Measurements from ENCODE around the gene DECR2.
"Not testable (repeated sequence)": the region's sequence is repeated elsewhere in the genome, so short reads cannot be mapped to it uniquely, and the experiment has no call there.

DECR2 gene

DNA sequence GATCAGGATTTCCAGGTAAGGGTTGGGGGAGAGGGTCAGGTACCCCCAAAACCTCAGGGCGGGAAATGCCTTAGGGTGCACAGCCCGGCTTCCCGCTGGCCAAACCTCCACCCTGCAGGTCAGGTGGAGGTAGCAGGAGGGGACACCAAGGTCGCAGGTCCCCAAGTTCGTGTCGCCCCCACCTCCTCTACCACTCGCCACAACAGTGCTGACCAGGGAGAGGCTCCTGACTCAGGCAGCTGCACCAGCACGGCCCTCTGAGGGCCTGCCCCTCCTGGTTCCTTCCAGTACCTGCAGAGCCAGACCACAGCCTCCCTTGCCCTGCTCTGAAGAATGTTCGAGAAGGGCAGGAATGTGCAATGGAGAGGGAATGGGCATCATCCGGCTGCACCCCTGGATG lies 35.2 kb upstream of the DECR2 start:
- no peak for DNase-seq (ENCODE audit: low spot score)

DNA sequence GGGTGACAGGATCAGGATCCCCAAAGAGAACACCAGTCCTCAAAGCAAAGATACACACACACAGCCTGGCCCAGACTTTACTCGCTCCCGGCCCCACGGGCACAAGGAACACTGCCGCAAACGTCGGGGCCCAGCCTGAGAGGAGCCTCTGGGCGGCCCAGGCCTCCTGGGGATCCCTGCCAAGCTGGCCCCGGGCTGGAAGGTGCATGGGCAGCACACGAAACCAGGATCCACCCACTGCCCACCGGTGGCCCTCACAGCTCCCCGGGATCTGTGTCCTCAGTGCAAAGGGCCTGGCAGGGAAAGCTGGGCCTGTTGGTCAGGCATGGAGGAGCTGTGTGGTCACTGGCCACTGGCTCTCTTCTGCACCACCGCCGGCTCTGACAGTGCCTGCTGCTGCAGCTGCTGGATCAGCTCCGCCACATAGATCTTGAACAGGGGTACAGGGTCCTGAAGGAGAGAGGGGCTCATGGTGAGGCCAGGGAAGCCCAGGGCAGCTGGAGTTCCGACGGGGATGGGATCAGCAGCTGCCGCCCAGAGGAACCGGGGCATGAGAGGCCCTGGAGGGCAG lies 34.3 kb upstream of the DECR2 start:
- DNase-seq (ENCODE audit: low spot score) = no peak

DNA sequence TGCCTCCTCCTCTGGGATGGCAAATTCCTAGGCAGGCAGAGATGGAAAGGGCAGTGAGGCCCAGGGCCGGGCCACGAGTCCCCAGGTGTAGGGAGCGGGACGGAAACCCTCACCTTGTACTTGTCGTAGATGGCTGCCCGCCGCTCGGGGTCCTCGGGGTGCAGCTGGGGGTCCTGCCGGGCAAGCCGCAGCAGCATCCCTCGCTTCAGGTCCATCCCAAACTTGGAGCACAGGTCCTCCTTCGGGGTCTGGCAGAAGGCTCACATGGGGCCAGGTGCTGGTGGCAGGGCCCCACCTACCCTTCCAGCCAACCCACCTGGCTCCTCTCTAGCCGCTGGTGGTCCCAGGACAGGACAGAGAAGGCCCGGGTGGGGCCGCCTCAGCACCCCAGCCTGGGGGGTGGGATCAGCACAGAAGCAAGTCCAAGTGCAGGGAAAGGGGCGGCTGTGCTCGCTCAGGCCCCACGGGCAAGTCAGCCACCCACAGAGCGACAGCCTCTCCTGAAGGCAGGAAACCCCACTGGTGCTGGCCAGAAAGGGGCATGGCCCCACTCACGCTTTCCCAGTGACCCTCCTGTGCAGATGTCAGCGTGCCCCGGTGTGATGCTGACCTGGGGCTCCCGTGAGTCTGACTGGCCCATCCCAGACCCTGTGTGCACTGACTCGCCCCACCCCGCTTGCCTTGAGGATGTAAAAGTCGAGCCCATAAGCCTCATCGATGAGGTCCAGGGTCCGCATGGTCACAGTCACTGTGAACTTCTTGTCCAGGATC lies 33.1 kb upstream of the DECR2 start:
- DNase-seq (ENCODE audit: low spot score) = no peak

DNA sequence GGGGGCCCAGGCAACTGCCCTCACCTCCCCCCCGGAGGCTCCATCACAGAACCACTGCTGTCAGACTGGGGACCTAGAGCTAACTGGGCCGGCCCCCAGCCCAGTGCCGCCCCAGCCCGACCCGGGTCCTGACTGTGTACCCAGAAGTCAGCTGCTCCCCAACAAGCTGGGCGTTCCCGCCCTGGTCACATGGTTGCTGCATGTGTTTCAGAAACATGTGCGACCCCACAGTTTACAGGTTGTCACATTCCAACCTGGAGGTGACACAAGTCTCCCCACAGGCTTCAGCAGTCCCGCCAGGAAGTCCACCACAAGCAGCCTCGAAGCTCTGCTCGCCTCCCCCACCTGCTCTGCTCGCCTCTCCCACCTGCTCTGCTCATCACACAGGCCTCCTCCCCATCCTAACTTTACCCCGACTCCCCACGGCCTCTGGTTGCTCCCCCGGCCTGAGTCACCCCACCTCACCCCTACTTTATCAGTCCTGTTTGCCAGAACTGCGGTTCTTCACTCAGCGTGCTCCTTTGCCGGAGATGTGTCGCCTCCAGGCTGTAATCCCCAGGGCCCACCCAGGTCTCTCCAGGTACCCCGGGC lies 32.3 kb upstream of the DECR2 start:
- no peak for DNase-seq (ENCODE audit: low spot score)

DNA sequence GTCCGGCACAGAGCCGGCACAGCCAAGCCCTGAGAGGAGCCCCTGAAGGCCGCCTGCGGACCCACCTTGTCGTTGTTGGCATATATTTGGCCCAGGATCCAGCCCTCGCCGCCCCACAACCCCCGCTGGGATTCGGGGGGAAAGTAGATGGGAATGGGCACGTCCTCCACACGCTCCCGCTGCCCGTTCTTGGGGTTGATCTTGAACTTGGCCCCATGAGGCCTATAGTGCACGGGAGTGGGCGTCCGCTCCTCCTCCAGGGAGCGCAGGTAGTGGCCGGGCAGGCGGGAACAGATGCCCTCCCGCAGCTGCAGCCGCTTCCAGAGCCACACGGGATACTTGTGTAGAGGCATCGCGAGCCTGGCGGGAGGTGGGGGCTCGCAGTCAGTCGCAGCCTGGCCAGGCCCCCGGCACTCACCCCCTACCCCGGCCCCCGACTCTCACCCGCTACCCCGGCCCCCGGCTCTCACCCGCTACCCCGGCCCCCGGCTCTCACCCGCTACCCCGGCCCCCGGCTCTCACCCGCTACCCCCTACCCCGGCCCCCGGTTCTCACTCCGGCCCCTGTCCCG lies 31.7 kb upstream of the DECR2 start:
- DNase-seq (ENCODE audit: low spot score) = no peak

DNA sequence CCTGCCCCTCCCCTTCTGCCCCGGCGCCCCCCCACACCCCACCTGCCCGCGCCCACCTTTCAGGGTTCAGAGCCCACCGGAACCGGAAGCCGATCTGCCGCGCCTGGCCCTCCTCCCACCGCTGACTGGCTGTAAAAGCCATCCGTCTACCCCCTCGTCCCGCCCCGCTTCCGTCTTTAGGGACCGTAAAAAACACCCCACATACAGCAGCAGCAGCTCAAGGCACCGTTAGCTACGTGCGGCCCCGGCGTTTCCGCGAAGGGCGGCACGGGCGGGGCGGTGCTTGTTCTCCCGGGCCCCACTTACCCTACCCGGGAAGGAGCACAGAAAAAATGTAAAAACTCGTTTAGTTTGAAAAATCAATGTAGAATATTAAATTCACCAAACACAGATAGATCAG lies 31.2 kb upstream of the DECR2 start, which contains the start of gene MRPL28:
Gene MRPL28, minus strand, starts transcription at position 96 of the 400 bp plus-strand sequence. CDS start 320 bp downstream, outside the sequence.
- peak; percentile 96 for DNase-seq (ENCODE audit: low spot score)

DNA sequence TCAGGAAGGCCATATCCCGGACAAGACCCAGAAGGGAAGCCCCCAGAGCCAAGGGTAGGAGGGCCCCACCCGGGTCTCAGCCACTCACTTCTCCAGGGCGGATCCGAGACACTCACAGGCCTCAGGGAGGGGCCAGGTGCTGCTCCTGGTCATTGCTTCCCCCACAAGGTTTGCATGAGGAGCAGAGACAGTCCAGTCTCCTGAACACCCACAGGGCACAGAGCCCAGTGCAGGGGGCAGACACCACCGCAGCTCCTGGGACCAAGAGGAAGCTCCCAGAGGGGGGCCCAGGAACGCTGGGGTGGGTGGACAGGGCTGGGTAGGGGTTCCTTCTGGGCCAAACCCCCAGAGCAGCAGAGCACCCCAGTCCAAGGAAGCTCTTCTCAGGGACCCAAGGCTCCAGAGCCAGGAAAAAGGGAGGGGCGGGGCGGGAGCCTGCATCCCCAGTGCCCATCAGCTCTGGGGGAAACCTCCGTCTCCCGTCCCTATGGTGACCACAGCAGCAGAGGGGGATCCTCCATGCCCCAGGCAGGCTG lies 30.6 kb upstream of the DECR2 start:
- DNase-seq (ENCODE audit: low spot score) = no peak

DNA sequence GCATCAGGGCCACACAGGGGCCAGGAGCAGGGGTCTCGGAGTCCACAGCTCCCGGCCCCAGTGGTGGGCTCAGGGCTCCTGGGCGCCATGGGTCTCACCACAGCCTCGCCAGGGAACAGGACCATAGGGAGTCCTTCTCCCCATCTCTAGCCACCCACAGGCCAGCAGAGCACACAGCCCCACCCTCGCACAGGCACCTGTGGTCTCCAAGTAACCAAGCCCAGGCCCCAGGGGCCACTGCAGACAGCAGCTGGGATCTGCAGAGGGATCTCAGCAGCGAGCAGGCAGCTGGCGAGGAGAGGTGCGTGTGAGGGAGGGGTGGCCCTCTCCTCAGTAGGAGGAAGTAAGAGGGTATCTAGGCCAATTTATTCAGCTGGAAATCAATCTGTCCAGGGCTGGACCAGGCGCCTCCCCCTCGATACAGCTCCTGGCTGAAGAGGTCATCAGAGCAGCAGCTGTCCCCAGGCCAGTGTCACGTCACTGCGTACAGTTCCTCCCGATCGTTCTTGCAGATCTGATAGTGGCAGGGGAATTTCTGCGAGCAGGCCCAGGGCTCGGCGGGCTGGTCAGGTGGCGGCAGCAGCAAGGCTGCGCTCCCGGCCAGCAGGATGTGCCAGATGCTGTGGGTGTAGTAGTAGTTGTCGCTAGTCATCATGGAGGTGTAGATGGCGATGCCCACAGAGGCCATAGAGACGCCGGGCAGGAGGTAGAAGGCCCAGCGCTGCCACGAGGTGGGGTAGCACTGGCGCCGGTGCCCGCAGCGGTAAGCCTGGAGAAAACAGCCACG lies 30.0 kb upstream of the DECR2 start:
- DNase-seq (ENCODE audit: low spot score) = no peak

DNA sequence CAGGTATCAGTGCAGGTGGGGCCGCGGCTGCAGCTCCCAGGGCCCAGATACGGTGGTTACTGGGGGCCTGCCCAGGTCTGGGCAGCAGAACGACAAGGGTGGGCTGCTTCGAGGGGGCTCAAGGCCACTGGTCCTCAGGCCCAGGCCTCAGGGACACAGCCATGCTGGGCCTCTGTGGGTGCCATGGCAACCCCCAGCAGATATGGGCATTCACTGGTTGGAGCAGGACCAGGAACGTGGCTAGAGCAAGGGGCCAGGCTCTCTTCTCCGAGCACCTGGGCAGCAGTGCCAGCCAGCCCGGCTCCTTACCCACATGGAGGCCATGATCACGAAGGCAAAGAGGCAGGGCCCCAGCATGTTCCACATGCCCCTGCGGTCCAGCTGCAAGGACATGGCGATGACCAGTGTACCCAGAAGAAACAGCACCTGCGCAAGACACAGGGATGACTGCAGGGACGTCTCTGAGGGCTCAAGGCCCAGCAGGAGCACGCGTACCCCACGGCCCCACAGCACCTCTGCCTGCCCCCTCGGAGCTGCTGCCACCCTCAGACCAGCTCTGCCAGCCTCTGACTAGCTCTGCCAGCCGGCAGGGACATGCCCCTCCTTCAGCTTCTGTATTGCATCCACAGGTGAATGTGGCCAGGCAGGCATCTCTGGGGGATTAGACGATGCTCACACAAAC lies 29.2 kb upstream of the DECR2 start:
- no peak for DNase-seq (ENCODE audit: low spot score)

DNA sequence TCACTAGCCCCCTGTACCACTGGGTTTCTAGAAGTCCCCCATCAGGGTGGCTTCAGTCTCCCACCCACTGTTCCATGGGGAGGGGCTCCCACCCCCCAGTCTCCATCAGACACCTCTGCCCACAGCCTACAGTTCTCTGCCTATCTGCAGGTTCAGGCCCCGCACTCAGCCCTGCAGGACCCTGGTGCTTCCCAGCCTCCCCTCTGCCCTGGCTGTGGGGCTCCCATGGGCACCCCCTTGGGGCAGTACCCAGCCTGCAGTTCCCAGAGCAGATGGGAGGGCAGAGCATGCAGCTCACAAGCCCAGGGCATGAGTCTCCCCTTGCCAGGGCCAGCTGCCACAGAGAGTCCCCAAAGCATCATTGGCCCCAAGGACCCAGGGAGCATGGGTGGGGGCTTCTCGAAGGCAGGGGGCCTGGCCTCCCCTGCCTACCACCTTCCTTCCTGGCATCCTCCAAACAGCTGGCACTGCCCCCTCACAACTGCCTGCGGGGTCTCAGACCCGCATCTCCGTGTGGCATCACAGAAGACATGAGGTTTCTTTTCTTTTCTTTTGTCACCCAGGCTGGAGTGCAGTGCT lies 28.6 kb upstream of the DECR2 start:
- DNase-seq (ENCODE audit: low spot score) = no peak

DNA sequence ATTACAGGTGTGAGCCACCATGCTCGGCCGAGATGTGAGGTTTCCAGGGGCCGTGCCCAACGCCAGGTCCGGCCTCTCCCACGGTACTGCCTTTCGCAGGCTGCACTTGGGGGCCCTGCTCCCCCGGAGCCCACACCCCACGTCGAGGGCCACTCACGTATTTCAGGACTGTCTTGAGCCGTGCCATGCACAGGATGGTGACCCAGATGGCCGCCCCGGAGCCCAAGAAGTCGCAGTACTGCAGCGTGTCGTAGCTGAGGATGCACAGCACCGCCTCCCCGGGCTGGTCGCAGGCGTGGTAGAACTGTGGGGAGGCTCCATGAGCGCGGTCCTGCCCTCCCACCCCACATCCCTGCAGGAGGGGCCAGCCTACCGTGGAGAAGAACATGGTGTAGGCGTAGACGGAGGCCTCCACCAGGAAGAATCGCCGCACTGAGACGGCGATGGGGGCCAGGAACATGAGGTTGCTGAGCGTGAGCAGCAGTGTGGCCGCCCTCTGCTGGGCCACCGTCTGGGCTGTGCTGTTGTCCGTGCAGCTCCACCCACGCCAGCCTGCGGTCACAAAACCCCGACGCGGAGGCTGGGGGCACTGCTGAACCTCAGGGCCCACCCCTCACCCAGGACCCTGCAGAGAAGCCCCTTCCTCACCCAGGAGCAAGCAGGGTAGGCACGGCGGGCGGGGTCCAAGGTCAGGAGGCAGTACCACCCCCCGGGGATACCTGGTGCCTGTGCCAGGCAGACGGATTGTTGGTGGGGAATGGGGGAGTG lies 27.7 kb upstream of the DECR2 start:
- DNase-seq (ENCODE audit: low spot score) = no peak

DNA sequence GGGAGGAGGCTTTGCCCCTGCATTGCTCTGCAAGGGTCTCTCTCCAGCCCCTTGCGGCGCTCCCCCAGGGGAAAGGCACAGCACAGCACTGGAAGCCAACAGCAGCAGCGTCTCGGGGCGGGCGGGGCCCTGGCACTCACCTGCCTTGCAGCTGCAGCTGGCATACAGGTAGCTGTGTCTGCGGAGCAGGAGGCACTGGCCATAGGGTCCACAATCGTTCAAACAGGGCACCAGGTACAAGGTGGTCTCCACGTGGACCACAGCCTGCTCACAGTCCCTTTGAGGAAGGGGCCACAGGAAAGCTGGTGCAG lies 27.1 kb upstream of the DECR2 start:
- DNase-seq (ENCODE audit: low spot score) = no peak

DNA sequence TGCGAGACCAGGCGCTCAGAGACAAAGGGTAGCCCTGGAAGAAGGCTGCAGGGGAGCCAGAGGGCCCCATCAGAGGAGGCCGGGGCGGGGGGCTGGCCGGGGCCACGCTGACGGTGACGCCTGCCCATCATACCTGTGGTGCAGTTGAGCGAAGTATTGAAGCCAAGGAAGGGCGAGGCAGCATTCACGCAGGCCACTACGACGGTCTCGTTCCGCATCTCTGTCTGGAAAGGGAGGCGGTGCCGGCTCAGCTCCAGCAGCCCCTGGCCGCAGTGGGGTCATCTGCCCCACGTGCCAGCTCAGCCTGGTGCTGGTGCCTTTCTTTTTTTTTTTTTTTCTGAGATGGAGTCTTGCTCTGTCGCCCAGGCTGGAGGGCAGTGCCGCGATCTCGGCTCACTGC lies 26.5 kb upstream of the DECR2 start:
- DNase-seq (ENCODE audit: low spot score) = no peak

DNA sequence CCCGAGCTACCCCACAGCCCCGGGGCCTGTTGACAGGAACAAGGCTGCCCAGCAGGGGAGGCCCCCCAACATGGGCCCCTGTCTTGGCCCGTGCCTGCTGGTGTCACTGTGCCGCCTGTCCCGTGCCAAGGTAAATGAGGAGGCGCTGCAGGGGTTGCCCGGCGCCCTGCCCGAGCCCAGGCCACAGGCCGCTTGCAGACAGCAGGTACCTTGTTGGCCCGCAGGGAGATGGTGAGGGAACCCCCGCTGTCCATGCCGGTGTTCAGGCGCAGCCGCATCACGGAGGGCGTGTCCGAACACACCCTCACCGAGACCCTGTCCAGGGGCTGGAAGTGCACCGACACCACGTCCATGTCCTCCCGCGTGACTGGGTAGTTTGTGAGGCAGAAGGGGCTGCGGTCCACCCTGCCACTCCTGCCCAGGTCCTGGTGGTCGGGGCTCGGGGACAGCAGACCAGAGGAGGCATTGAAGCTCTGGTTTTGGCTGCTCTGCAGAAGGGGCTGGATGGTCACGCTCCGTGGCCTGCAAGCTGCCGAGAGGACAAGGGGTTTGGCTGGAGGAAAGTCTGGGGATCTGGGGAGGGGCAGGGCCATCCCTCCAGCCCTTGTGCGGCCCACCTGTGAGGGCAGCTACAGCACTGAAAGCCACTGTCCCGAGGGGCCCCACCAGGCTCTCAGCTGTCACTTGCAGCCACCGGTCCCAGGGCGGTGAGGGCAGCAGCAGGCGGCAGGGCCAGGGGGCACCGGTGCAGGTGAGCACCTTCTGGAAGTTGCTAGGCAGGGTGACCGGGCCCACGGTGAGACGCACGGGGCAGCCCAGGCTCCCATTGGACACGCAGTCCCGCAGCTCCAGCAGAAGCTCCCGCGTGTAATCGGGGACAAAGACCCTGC lies 25.5 kb upstream of the DECR2 start:
- DNase-seq (ENCODE audit: low spot score) = no peak

DNA sequence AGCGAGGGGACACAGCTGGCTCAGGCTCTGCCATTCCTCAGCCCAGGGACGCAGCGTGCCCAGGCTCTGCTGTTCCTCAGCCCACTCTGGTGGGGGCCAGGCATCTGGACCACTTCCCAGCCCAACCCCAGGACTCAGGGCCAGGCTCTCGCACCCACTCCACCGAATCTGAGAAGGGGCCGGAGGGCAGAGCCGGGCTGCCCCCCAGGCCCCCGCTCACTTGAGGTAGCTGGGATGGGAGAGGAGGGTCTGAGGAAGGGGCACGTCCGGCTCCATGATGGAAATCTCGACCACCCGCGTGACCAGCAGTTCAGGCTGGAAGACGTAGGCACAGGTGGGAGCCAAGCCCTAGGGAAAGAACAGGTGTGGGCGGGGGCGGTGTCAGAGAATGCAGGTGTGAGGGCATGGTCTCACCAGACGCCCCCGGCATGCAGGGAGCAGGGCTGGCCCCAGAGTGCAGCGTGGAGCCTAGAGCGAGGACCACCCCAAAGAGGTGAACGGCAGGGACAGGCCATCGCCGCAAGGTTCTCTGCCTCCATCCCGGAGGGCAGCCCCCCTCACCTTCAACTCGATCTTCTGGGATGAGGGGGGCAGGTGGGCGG lies 24.8 kb upstream of the DECR2 start:
- DNase-seq (ENCODE audit: low spot score) = no peak

DNA sequence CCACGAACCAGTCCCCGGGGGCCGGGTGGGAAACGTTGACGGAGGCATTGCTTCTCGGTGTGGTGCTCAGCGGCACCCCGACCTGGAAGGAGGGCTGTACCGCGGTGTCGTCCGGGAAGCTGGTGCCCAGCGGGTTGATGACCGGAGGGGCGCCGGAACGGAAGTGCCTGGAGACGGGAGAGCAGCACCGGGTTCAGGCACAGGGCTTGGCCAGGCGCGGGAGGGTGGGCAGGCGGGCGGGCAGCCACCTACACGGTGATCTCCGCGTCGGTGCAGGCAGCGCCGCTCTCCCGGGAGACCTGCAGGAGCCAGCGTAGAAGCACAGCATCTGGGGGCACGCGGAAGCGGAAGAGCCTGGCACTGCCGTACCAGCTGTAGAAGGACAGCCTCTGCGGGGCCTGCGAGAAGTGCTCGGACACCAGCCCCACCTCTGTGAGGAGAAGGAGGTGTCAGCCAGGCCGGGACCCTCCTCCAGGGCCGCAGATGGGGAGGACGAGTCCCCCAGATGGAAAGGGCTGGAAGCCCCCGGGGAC lies 24.2 kb upstream of the DECR2 start:
- no peak for DNase-seq (ENCODE audit: low spot score)

DNA sequence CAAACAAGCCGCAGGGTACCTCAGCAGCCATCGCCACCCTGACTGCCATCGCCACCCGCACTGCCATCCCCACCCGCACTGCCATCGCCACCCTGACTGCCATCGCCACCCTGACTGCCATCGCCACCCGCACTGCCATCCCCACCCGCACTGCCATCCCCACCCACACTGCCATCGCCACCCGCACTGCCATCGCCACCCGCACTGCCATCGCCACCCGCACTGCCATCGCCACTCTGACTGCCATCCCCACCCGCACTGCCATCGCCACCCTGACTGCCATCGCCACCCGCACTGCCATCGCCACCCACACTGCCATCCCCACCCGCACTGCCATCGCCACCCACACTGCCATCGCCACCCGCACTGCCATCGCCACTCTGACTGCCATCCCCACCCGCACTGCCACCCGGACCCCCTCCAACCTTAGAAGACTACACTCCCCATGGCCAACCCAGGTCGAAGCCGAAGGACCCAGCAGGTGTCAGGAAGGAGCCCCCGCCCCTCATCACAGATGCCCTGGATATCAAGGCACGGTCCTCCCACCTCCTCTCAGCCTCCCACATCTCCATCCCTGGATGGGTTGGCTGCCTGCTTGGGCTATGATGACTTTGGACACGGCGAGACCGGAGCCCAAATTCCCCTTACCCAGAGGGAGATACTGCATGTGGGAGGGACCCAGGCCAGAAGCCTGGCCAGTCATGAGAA lies 23.4 kb upstream of the DECR2 start:
- DNase-seq (ENCODE audit: low spot score) = not testable (repeated sequence)

DNA sequence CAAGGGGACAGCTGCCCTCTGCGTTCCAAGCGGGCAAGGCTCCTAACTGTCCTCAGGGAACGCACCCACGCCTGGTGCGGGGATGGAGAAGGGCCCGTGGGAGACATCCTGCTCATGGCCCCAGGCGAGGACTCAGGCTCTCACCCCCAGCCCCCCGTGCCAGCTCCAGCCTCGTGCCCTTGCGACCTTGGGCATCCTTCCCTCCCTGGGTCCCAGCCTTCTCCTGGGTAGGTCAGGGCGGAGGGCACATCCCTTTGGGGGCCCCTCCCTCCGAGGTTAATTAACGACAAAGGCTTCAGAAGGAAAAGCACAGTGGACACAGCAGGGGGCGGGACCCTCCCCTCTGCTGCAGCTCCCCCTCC lies 22.9 kb upstream of the DECR2 start:
- no peak for DNase-seq (ENCODE audit: low spot score)
